ENCODE data around the gene SKIL.

SKIL gene

DNA sequence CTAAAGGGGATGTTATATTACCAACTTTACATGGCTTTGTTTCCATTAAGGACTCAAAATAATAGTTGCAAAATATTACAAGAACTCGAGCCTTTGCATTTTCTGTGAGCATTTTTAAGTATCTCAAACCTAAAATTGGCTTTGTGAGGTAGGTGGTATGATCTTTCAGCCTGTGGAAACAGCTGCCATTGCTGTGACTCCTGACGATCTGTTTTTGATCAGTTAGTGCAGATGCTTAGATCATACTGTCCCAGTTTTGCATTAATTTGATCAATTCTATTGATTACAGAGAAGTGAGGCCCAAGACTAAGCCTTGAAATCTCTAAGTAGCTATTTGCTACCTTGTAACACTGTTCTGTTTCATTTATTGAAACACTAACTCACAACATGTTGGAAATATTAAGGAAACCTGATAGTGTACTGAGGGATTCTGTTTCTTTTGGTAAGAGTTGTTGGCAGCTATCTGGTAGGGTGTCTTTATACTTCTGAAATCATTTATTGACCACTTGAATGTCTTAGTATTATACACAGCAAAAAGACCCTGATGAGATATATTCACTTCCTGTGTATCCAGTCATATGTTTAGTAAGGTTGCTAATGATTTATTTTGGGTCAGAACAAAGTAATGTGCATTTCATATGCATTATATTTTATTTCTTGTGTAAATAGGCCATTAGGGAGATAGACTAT is 14.8 kb downstream of the SKIL start:
- DNase-seq (ENCODE audit: low read depth in 2 of 2): no peak
- TF ChIP-seq, protein P1, sequence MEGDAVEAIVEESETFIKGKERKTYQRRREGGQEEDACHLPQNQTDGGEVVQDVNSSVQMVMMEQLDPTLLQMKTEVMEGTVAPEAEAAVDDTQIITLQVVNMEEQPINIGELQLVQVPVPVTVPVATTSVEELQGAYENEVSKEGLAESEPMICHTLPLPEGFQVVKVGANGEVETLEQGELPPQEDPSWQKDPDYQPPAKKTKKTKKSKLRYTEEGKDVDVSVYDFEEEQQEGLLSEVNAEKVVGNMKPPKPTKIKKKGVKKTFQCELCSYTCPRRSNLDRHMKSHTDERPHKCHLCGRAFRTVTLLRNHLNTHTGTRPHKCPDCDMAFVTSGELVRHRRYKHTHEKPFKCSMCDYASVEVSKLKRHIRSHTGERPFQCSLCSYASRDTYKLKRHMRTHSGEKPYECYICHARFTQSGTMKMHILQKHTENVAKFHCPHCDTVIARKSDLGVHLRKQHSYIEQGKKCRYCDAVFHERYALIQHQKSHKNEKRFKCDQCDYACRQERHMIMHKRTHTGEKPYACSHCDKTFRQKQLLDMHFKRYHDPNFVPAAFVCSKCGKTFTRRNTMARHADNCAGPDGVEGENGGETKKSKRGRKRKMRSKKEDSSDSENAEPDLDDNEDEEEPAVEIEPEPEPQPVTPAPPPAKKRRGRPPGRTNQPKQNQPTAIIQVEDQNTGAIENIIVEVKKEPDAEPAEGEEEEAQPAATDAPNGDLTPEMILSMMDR (IDR thresholded peaks at IDR 0.05; ENCODE audit: low read depth, low read length): no peak
- no peak overlapping the region for H3K4me3 ChIP-seq (replicated peaks in 1 of 2; ENCODE audit: low read depth in 2 of 2, low read length in 2 of 2)

DNA sequence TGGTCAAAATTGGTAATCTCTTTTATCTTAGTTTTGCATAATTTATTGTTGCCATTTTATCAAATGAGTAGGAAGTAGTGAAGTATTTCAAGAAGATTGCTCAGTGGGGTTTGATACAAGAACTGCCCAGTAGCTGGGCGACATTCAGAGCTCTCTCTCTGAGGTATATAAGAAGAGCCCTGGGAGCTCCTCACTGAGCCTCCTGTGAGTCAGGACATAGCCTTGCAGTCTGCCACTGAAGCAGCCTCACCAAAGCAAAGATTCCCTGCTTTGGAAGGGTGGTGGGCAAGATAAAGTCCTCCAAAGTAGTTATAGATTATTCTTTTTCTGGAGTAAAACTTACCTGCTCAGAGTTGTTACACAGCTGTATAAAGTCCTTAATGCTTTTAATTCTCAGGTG is 26.1 kb downstream of the SKIL start:
- DNase-seq (ENCODE audit: low read depth in 2 of 2): peak; percentile 18 to 50
- TF ChIP-seq, protein P1 (IDR thresholded peaks at IDR 0.05; ENCODE audit: low read depth, low read length): no peak

DNA sequence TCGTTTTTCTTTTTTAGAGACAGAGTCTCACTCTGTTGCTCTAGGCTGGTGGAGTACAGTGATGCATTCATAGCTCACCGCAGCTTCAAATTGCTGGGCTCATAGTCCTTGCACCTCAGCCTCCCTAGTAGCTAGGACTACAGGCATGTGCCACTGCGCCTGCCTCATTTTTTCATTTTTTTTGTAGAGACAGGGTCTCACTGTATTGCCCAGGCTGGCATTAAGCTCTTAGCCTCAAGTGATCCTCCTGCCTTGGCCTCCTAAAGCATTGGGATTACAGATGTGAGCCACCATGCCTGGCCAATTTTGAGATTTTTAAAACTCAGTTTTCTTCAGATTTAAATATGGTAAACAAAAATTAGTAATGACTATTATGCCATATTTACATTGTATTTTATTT is 29.0 kb downstream of the SKIL start:
- H3K4me3 ChIP-seq (replicated peaks in 1 of 2; ENCODE audit: low read depth in 2 of 2, low read length in 2 of 2): no peak overlapping the region

More for the DNA sequence above, 26.1 kb downstream of the SKIL start:
- no peak overlapping the region for H3K4me3 ChIP-seq (replicated peaks in 1 of 2; ENCODE audit: low read depth in 2 of 2, low read length in 2 of 2)

DNA sequence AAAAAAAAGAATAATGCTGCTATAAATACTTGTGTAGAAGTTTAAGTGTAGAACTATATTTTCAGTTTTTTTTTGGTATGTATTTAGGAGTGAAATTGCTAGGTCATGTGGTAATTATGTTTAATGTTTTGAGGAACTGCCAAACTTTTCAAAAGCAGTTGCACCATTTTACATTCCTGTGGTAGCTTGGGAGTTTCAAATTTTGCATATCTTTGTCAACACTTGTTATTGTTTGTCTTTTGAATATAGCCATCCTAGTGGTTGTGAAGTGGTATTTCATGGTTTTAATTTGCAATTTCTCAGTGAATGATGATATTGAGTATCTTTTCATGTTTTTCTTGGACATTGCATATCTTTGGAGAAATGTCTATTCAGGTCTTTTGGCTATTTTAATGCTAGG is 30.4 kb downstream of the SKIL start:
- H3K4me3 ChIP-seq (replicated peaks in 1 of 2; ENCODE audit: low read depth in 2 of 2, low read length in 2 of 2): no peak overlapping the region
- TF ChIP-seq, protein P1 (IDR thresholded peaks at IDR 0.05; ENCODE audit: low read depth, low read length): peak; percentile 2
- peak; percentile 57 to 71 for DNase-seq (ENCODE audit: low read depth in 2 of 2)

More for the DNA sequence above, 29.0 kb downstream of the SKIL start:
- no peak for DNase-seq (ENCODE audit: low read depth in 2 of 2)
- TF ChIP-seq, protein P1 (IDR thresholded peaks at IDR 0.05; ENCODE audit: low read depth, low read length): no peak

DNA sequence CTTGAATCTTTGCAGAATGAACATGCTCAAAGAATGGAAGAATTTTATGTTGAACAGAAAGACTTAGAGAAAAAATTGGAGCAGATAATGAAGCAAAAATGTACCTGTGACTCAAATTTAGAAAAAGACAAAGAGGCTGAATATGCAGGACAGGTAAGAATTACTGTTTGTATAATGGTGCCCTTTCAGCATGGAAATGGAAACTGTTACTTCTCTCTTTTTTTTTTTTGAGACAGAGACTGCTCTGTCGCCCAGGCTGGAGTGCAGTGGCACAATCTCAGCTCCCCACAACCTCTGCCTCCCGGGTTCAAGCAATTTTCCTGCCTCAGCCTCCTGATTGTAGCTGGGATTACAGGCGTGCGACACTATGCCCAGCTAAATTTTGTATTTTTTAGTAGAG is 33.6 kb downstream of the SKIL start:
- no peak for DNase-seq (ENCODE audit: low read depth in 2 of 2)
- TF ChIP-seq, protein P1 (IDR thresholded peaks at IDR 0.05; ENCODE audit: low read depth, low read length): no peak
- no peak overlapping the region for H3K4me3 ChIP-seq (replicated peaks in 1 of 2; ENCODE audit: low read depth in 2 of 2, low read length in 2 of 2)

DNA sequence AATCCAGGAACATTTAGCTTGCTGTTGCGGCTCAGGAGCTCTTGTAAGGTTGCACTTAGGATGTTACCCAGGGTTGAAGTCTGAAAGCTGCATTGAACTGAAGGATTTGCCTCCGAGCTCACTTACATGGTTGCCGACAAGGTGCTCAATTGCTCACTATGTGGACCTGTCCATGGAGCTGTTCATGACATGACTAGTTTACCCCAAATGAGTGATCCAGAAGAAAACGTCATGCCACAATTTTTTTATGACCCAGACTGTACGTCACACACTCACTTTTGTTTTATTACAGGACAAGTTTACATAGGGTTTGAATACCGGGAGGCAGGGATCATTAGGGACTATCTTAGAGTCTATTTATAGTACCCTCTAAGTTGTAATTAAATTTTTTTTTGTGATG is 40.2 kb downstream of the SKIL start:
- DNase-seq (ENCODE audit: low read depth in 2 of 2): no peak
- TF ChIP-seq, protein P1 (IDR thresholded peaks at IDR 0.05; ENCODE audit: low read depth, low read length): no peak
- no peak overlapping the region for H3K4me3 ChIP-seq (replicated peaks in 1 of 2; ENCODE audit: low read depth in 2 of 2, low read length in 2 of 2)

DNA sequence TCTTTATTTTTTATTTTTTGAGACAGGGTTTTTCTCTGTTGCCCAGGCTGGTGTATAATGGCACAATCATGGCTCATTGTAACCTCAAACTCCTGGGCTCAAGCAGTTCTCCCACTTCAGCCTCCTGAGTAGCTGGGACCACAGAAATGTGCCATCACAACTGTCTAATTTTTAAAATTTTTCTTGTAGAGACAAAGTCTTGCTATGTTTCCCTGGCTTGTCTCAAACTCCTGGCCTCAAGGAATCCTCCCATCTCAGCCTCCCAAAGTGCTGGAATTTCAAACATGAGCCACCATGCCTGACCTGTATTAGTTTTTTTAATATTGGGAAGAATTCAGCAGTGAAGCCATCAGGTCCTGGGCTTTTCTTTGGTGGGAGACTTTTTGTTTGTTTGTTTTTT is 47.6 kb downstream of the SKIL start:
- H3K4me3 ChIP-seq (replicated peaks in 1 of 2; ENCODE audit: low read depth in 2 of 2, low read length in 2 of 2): no peak overlapping the region
- DNase-seq (ENCODE audit: low read depth in 2 of 2): no peak
- TF ChIP-seq, protein P1 (IDR thresholded peaks at IDR 0.05; ENCODE audit: low read depth, low read length): no peak
